Ishikawa (cell line): Measurements from ENCODE around the gene ZDHHC7.

Experiments used
- CEBPB ChIP-seq: IDR thresholded peaks from 2 replicates; pipeline ENCODE4 v1.6.1; 2012
- CREB1 ChIP-seq: IDR thresholded peaks from 2 replicates; pipeline ENCODE4 v1.6.1; 2012; ENCODE audit warnings: low read depth
- EGR1 ChIP-seq: IDR thresholded peaks from 2 replicates; pipeline ENCODE4 v1.6.1; 2012
- EP300 ChIP-seq: IDR thresholded peaks from 2 replicates; pipeline ENCODE4 v1.6.1; 2012; ENCODE audit warnings: borderline replicate concordance
- FOXM1 ChIP-seq: IDR thresholded peaks from 2 replicates; pipeline ENCODE4 v1.6.1; 2012; ENCODE audit warnings: low read depth, borderline replicate concordance
- MAX ChIP-seq: IDR thresholded peaks from 2 replicates; pipeline ENCODE4 v1.6.1; 2012
- NFIC ChIP-seq: IDR thresholded peaks from 2 replicates; pipeline ENCODE4 v1.6.1; 2012
- RAD21 ChIP-seq: IDR thresholded peaks from 2 replicates; pipeline ENCODE4 v1.6.1; 2012; ENCODE audit warnings: low read depth
- REST ChIP-seq: IDR thresholded peaks from 2 replicates; pipeline ENCODE4 v1.6.1; 2012; ENCODE audit warnings: low read depth, mild to moderate bottlenecking
- TAF1 ChIP-seq: IDR thresholded peaks from 2 replicates; pipeline ENCODE4 v1.6.1; 2012; ENCODE audit warnings: low read depth, mild to moderate bottlenecking
- TCF12 ChIP-seq: IDR thresholded peaks from 2 replicates; pipeline ENCODE4 v1.6.1; 2012; ENCODE audit warnings: low read depth
- TEAD4 ChIP-seq: IDR thresholded peaks from 2 replicates; pipeline ENCODE4 v1.6.1; 2012
- USF1 ChIP-seq: IDR thresholded peaks from 2 replicates; pipeline ENCODE4 v1.6.1; 2012
- YY1 ChIP-seq: IDR thresholded peaks from 2 replicates; pipeline ENCODE4 v1.6.1; 2012; ENCODE audit warnings: low read depth

GRCh38 chr16:85015481-85016187 lies 4.3 kb upstream of the ZDHHC7 start:
- no peak for TF ChIP-seq TAF1
- TF ChIP-seq CREB1: no peak
- TF ChIP-seq YY1: no peak
- TF ChIP-seq EP300: no peak
- no peak for TF ChIP-seq REST
- no peak for TF ChIP-seq USF1
- no peak for TF ChIP-seq MAX
- TF ChIP-seq RAD21: no peak
- no peak for TF ChIP-seq CEBPB
- TF ChIP-seq FOXM1: no peak
- TF ChIP-seq EGR1: no peak
- TF ChIP-seq NFIC: no peak
- TF ChIP-seq TCF12: no peak
- TF ChIP-seq TEAD4: no peak
